Islet of Langerhans (tissue), 1 donor: ENCODE results near the gene GFRA1.
"Not testable (repeated sequence)": the region's sequence is repeated elsewhere in the genome, so short reads cannot be mapped to it uniquely, and the experiment has no call there.

ENCODE experiments used
- FAIRE-seq: peaks from one replicate; lab custom pipeline; 2011; peaks lifted over from hg19 to GRCh38; lab: Jason Lieb, UNC

Gene GFRA1

GRCh38 chr10:116059320-116059719 is 213.7 kb downstream of the GFRA1 start:
- FAIRE-seq = no peak

GRCh38 chr10:116056445-116057293 is 216.3 kb downstream of the GFRA1 start:
- FAIRE-seq = no peak

GRCh38 chr10:116055917-116056252 is 217.1 kb downstream of the GFRA1 start:
- no peak for FAIRE-seq

- no peak for FAIRE-seq
Observed at GRCh38 chr10:116055252-116055916, 217.6 kb downstream of the GFRA1 start.

- no peak for FAIRE-seq
Observed at GRCh38 chr10:116053910-116054309, 219.1 kb downstream of the GFRA1 start.

GRCh38 chr10:116053009-116053730 is 219.8 kb downstream of the GFRA1 start:
- not testable (repeated sequence) for FAIRE-seq

- FAIRE-seq = not testable (repeated sequence)
Observed at GRCh38 chr10:116052522-116052921, 220.5 kb downstream of the GFRA1 start.

GRCh38 chr10:116049974-116050304 is 223.1 kb downstream of the GFRA1 start:
- no peak for FAIRE-seq

- FAIRE-seq = no peak
Observed at GRCh38 chr10:116049158-116049973, 223.6 kb downstream of the GFRA1 start.

GRCh38 chr10:116045366-116046356 is 227.3 kb downstream of the GFRA1 start:
- no peak for FAIRE-seq

GRCh38 chr10:116044801-116045248 is 228.2 kb downstream of the GFRA1 start:
- no peak for FAIRE-seq

- FAIRE-seq = no peak
Observed at GRCh38 chr10:116043861-116044260, 229.1 kb downstream of the GFRA1 start.

GRCh38 chr10:116043304-116043703 is 229.7 kb downstream of the GFRA1 start:
- no peak for FAIRE-seq

- FAIRE-seq = no peak
Observed at GRCh38 chr10:116041948-116042347, 231.1 kb downstream of the GFRA1 start.

GRCh38 chr10:116039612-116040011 is 233.4 kb downstream of the GFRA1 start:
- FAIRE-seq = no peak

GRCh38 chr10:116038259-116038658 is 234.7 kb downstream of the GFRA1 start:
- no peak for FAIRE-seq

GRCh38 chr10:116035406-116035805 is 237.6 kb downstream of the GFRA1 start:
- not testable (repeated sequence) for FAIRE-seq

GRCh38 chr10:116030576-116030975 is 242.4 kb downstream of the GFRA1 start:
- FAIRE-seq = no peak

- FAIRE-seq = no peak
Observed at GRCh38 chr10:116029826-116030225, 243.2 kb downstream of the GFRA1 start.

- no peak for FAIRE-seq
Observed at GRCh38 chr10:116027355-116027754, 245.7 kb downstream of the GFRA1 start.

- no peak for FAIRE-seq
Observed at GRCh38 chr10:116026725-116027124, 246.3 kb downstream of the GFRA1 start.
